ENCODE data around the gene BCL2A1. TPM values are rescaled to one million over a fixed set of nuclear protein-coding genes. Genes with fewer than 3 reads are reported as not detected.
"Not testable (repeated sequence)": the region's sequence is repeated elsewhere in the genome, so short reads cannot be mapped to it uniquely, and the experiment has no call there.

BCL2A1 gene
- total and polyA plus RNA-seq, 2 donors (not counting 1 experiment from before 2014, with no cell fraction given) = 33.8 to 49.2 TPM

DNA sequence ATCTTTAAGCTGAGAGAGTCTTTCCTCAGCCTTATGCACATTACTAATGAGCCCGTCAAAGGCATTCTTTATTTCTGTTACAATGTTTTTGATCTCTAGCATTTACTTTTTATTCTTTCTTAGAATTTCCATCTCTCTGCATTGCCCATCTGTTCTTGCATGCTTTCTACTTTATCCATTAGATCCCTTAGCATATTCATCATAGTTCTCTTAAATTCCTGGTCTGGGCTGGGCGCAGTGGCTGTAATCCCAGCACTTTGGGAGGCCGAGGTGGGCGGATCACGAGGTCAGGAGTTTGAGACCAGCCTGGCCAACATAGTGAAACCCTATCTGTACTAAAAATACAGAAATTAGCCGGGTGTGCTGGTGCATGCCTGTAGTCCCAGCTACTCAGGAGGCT is 49.2 kb upstream of the BCL2A1 start:
- Mint-ChIP-seq H3K4me1 (peaks cover 56% of the 10 kb centered on the region), H3K4me3 (peak overlapping the region; percentile 13), H3K27ac (peak overlapping the region; percentile 71)
- H3K4me2 ChIP-seq (replicated peaks; ENCODE audit: low read depth, low read length, poor library complexity, severe bottlenecking) = peak overlapping the region; percentile 35
- peaks cover 31 to 40% of the 10 kb centered on the region in 2 donors for H3K4me1 ChIP-seq (ENCODE audit: control insufficient read depth in 2 of 2, insufficient read depth in 2 of 2, low read length in 2 of 2)
- ATAC-seq (ENCODE audit: low read depth); H3K27me3 ChIP-seq (replicated peaks in 1 of 4; ENCODE audit: control extremely low read depth in 1 of 4, control insufficient read depth in 3 of 4, insufficient read depth in 4 of 4, low read length in 3 of 4); H3K36me3 ChIP-seq (replicated peaks in 1 of 2; ENCODE audit: control extremely low read depth in 1 of 2, control insufficient read depth in 1 of 2, extremely low read depth in 1 of 2, insufficient read depth in 2 of 2, low read length in 1 of 2); H4K20me1 ChIP-seq (ENCODE audit: control insufficient read depth, insufficient read depth, low read length, poor library complexity, severe bottlenecking); H3K9me3 Mint-ChIP-seq (ENCODE audit: insufficient read depth); DNase-seq; intact Hi-C loops (cut with micrococcal nuclease); H3K4me3 ChIP-seq (ENCODE audit: control extremely low read depth in 1 of 5, extremely low read depth in 1 of 5, insufficient read depth in 1 of 5, low read depth in 2 of 5, low read length in 4 of 5); H3K27me3 Mint-ChIP-seq; H3K9ac ChIP-seq (ENCODE audit: low read length); H2AFZ ChIP-seq (ENCODE audit: insufficient read depth, low read depth, low read length, poor library complexity, severe bottlenecking): not testable (repeated sequence)
- CTCF ChIA-PET = interaction anchor here (0.6 to 0.7 kb wide), 2 partner anchors 31 to 64 kb away, joined by 3 read pairs; no protein-coding TSS in a partner anchor
- POLR2A ChIA-PET = interaction anchor here (0.6 to 1.0 kb wide), 2 partner anchors 43 to 116 kb away, joined by 3 to 4 read pairs; no protein-coding TSS in a partner anchor
- H3K27ac ChIP-seq (ENCODE audit: low read length in 2 of 2) = peak overlapping the region in 1 of 2 donors; percentile 81
- H3K9me3 ChIP-seq (ENCODE audit: control extremely low read depth in 1 of 3, control insufficient read depth in 2 of 3, insufficient read depth in 1 of 3, low read length in 2 of 3) = peaks cover 0 to 21% (median 3%) of the 10 kb centered on the region in 3 donors
- H3K79me2 ChIP-seq (ENCODE audit: control insufficient read depth, insufficient read depth, low read length) = peaks cover 38% of the 10 kb centered on the region
- WGBS (ENCODE audit: insufficient coverage) = 84% methylated on average over 6 of the region's 6 CpGs

- DNase-seq (no peak), ATAC-seq (ENCODE audit: low read depth) (no peak)
- Histone ChIP-seq H3K4me1 (ENCODE audit: control insufficient read depth in 2 of 2, insufficient read depth in 2 of 2, low read length in 2 of 2) (peaks cover 31 to 40% of the 10 kb centered on the region in 2 donors), H3K27ac (ENCODE audit: low read length in 2 of 2) (peak overlapping the region; percentile 70 to 81), H2AFZ (ENCODE audit: insufficient read depth, low read depth, low read length, poor library complexity, severe bottlenecking) (no peak overlapping the region), H3K79me2 (ENCODE audit: control insufficient read depth, insufficient read depth, low read length) (peaks cover 38% of the 10 kb centered on the region), H3K36me3 (replicated peaks in 1 of 2; ENCODE audit: control extremely low read depth in 1 of 2, control insufficient read depth in 1 of 2, extremely low read depth in 1 of 2, insufficient read depth in 2 of 2, low read length in 1 of 2) (no peaks in the 10 kb centered on the region), H3K9ac (ENCODE audit: low read length) (no peak overlapping the region), H3K4me3 (ENCODE audit: control extremely low read depth in 1 of 5, extremely low read depth in 1 of 5, insufficient read depth in 1 of 5, low read depth in 2 of 5, low read length in 4 of 5) (peak overlapping the region in 1 of 5 experiments; percentile 7), H3K4me2 (replicated peaks; ENCODE audit: low read depth, low read length, poor library complexity, severe bottlenecking) (peak overlapping the region; percentile 55), H4K20me1 (ENCODE audit: control insufficient read depth, insufficient read depth, low read length, poor library complexity, severe bottlenecking) (no peaks in the 10 kb centered on the region), H3K27me3 (replicated peaks in 1 of 4; ENCODE audit: control extremely low read depth in 1 of 4, control insufficient read depth in 3 of 4, insufficient read depth in 4 of 4, low read length in 3 of 4) (no peaks in the 10 kb centered on the region), H3K9me3 (ENCODE audit: control extremely low read depth in 1 of 3, control insufficient read depth in 2 of 3, insufficient read depth in 1 of 3, low read length in 2 of 3) (peaks cover 0 to 22% (median 3%) of the 10 kb centered on the region in 3 donors)
- WGBS (ENCODE audit: insufficient coverage) = 69% methylated on average over 5 of the region's 8 CpGs
- intact Hi-C loops (cut with micrococcal nuclease) = loop anchor here (10.0 kb wide), 1 partner anchor 1454 kb away; the partner anchor contains the start of gene CHRNA5
- POLR2A ChIA-PET = interaction anchor here (1.0 to 2.5 kb wide), 3 partner anchors 42 to 96 kb away, joined by 3 to 10 read pairs (median 9); no protein-coding TSS in a partner anchor
- H3K4me1 Mint-ChIP-seq = peaks cover 65% of the 10 kb centered on the region
- H3K4me3 Mint-ChIP-seq = peak overlapping the region; percentile 96
- peaks cover 8% of the 10 kb centered on the region for H3K9me3 Mint-ChIP-seq (ENCODE audit: insufficient read depth)
- peak overlapping the region; percentile 98 for H3K27ac Mint-ChIP-seq
- CTCF ChIA-PET = interaction anchor here (1.0 kb wide), 1 partner anchor 12 kb away, joined by 5 read pairs; no protein-coding TSS in a partner anchor
- TF ChIP-seq EZH2 (IDR thresholded peaks at IDR 0.05; ENCODE audit: borderline replicate concordance, insufficient read depth, low read depth, low read length, poor library complexity, severe bottlenecking) = no peak
- TF ChIP-seq, protein P1, sequence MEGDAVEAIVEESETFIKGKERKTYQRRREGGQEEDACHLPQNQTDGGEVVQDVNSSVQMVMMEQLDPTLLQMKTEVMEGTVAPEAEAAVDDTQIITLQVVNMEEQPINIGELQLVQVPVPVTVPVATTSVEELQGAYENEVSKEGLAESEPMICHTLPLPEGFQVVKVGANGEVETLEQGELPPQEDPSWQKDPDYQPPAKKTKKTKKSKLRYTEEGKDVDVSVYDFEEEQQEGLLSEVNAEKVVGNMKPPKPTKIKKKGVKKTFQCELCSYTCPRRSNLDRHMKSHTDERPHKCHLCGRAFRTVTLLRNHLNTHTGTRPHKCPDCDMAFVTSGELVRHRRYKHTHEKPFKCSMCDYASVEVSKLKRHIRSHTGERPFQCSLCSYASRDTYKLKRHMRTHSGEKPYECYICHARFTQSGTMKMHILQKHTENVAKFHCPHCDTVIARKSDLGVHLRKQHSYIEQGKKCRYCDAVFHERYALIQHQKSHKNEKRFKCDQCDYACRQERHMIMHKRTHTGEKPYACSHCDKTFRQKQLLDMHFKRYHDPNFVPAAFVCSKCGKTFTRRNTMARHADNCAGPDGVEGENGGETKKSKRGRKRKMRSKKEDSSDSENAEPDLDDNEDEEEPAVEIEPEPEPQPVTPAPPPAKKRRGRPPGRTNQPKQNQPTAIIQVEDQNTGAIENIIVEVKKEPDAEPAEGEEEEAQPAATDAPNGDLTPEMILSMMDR (IDR thresholded peaks at IDR 0.05) = no peak
- H3K27me3 Mint-ChIP-seq = no peaks in the 10 kb centered on the region
Observed at GRCh38 chr15:80019168-80019745, 48.3 kb upstream of the BCL2A1 start.

- Mint-ChIP-seq H3K4me3 (peak overlapping the region; percentile 96), H3K4me1 (peaks cover 68% of the 10 kb centered on the region), H3K27ac (peak overlapping the region; percentile 98)
- peak overlapping the region in 4 of 5 experiments; percentile 34 to 55 (median 44) for H3K4me3 ChIP-seq (ENCODE audit: control extremely low read depth in 1 of 5, extremely low read depth in 1 of 5, insufficient read depth in 1 of 5, low read depth in 2 of 5, low read length in 4 of 5)
- not testable (repeated sequence) for H3K9me3 Mint-ChIP-seq (ENCODE audit: insufficient read depth); ATAC-seq (ENCODE audit: low read depth); H4K20me1 ChIP-seq (ENCODE audit: control insufficient read depth, insufficient read depth, low read length, poor library complexity, severe bottlenecking); H3K36me3 ChIP-seq (replicated peaks in 1 of 2; ENCODE audit: control extremely low read depth in 1 of 2, control insufficient read depth in 1 of 2, extremely low read depth in 1 of 2, insufficient read depth in 2 of 2, low read length in 1 of 2); DNase-seq; H3K27me3 Mint-ChIP-seq; H3K27me3 ChIP-seq (replicated peaks in 1 of 4; ENCODE audit: control extremely low read depth in 1 of 4, control insufficient read depth in 3 of 4, insufficient read depth in 4 of 4, low read length in 3 of 4)
- peak overlapping the region; percentile 48 for H3K9ac ChIP-seq (ENCODE audit: low read length)
- POLR2A ChIA-PET = interaction anchor here (0.8 to 2.5 kb wide), 10 partner anchors 10 to 1144 kb away, joined by 3 to 22 read pairs (median 6); partner anchors contain the start of genes BCL2A1 and ZFAND6
- H3K4me1 ChIP-seq (ENCODE audit: control insufficient read depth in 2 of 2, insufficient read depth in 2 of 2, low read length in 2 of 2) = peaks cover 32 to 36% of the 10 kb centered on the region in 2 donors
- peaks cover 0 to 19% (median 0%) of the 10 kb centered on the region in 3 donors for H3K9me3 ChIP-seq (ENCODE audit: control extremely low read depth in 1 of 3, control insufficient read depth in 2 of 3, insufficient read depth in 1 of 3, low read length in 2 of 3)
- peak overlapping the region; percentile 55 for H3K4me2 ChIP-seq (replicated peaks; ENCODE audit: low read depth, low read length, poor library complexity, severe bottlenecking)
- H3K79me2 ChIP-seq (ENCODE audit: control insufficient read depth, insufficient read depth, low read length) = peaks cover 39% of the 10 kb centered on the region
- CTCF ChIA-PET = interaction anchor here (0.6 to 1.8 kb wide), 11 partner anchors 9 to 49 kb away, joined by 3 to 8 read pairs (median 3); partner anchors contain the start of genes BCL2A1 and ZFAND6
- peak overlapping the region; percentile 70 to 81 for H3K27ac ChIP-seq (ENCODE audit: low read length in 2 of 2)
- peak overlapping the region; percentile 29 for H2AFZ ChIP-seq (ENCODE audit: insufficient read depth, low read depth, low read length, poor library complexity, severe bottlenecking)
- intact Hi-C loops (cut with micrococcal nuclease) = loop anchor here (1.0 to 10.0 kb wide), 4 partner anchors 9 to 1452 kb away; partner anchors contain the start of genes CHRNA5, FAH and ZFAND6
- 57% methylated on average over 3 of the region's 8 CpGs for WGBS (ENCODE audit: insufficient coverage)
Observed at GRCh38 chr15:80017139-80017538, 46.1 kb upstream of the BCL2A1 start.

All from B cell (primary cell).